Measurements from ENCODE around the gene ADAMTS1.

ADAMTS1 gene

DNA sequence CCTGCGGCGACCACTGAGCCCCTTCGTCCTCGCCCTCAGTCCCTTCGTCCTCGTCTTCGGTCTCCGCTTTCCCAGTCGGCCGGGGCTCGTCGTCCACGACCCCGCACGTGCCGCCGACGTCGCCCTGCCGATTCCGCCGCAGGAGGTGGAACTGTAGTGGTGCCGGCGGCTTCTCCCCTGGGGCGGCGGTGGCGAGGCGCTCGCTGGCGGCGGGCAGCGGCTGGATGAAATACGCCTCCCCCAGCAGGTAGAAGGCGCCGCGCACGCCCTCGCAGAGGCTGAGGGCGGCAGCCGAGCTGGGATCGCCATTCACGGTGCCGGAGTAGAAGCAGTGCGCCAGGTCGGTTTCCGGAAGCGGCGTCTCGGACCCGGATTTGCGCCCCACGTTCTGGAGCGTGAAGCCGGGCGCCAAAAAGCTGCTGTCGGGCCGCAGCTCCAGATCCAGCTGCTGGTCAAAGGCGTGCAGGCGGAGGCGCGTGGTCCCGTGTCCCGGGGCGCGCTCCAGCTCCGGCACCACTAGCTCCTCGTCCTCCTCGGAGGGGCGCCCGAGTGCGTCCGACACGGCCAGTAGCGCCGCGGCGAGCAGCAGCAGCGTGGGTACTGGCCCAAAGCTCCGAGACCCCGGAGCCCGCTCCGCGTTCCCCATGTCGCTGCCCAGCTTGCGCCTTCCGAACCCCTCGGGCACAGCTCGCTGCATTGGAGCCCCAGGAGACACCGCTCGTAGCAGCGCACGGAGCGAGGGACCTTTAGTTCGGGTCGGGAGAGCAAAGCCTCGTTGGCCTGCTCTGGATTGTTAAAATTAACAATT, 747 bp downstream of the ADAMTS1 start:
- peak; percentile 77 for DNase-seq (ENCODE audit: low spot score)

DNA sequence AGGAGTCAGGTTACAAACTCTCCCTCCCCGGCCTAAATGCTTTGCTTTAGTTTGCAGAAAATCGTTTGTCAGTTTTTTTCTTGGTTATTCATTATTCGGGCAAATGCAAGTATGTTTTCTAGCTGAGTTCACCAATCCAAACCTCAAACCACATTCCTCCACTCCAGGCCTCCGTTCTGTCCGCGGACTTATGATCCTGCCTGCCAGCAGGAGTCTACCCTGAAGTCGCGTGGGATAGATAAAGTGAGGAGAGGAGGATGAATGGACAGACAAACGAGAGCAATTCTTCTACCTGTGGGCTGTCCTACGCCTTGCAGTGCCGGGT, 1.3 kb downstream of the ADAMTS1 start:
- DNase-seq (ENCODE audit: low spot score), result no peak

DNA sequence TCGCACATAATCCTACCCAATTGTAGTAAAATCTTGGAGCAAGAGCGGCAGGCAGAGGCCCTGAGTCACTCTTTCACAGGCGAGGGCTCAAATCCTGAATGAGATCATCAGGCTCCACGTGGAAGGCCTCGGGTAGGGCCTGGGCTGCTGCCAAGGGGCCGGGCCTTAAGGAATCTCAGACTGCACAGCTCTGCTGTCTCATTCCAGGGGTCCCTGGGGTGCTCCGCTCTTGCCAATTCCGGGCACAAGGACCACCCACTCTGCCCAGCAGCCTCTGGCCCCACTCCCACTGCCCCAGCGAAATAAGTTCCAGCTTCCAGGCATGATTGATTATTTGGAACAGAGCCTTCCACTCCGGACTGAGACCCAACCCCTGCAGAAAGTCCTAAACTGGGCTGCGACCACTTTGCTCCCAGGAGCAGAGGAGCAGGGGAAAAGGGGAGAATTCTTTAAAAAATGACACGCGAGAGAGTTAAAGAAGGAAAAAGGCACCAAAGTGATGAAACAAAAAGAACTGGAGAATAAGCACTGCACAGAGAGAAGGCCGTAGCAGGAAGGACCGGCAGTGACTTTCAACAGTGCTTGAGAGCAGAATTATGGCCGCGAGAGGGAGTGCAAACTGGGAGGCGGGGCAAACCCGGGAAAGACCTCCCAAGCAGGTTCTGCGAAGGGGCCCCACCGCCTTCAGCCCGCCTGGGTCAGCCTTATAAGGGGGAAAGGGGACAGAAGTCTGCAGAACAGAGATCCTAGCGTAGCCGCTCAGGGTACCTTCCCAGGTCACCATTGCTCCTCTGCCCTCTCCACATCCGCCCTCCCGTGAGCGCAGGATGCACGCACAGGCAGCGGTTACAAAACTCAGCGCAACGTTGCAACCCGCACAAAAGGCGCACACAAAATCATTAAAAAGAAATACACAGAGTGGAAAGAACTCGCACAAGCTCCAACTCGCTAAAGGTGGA, 2.0 kb downstream of the ADAMTS1 start:
- DNase-seq (ENCODE audit: low spot score), result peak; percentile 85

DNA sequence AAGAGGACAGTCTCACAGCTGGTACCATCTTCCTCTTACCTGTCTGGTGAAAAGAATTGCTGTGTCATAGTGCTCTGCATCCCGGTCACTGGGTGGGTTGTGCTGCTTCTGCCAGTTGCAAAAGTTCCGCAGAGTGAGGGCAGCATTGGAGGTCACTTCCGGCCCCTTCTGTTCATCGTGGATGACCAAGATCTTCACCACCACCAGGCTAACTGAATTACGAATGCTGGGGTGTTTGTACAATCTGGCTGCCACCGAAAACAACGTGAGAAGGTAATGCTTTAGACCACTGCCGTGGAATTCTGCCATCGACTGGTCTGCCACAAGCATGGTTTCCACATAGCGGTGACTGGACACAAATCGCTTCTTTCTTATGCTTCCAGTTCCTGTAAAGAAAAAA, 2.9 kb downstream of the ADAMTS1 start:
- no peak for DNase-seq (ENCODE audit: low spot score)

DNA sequence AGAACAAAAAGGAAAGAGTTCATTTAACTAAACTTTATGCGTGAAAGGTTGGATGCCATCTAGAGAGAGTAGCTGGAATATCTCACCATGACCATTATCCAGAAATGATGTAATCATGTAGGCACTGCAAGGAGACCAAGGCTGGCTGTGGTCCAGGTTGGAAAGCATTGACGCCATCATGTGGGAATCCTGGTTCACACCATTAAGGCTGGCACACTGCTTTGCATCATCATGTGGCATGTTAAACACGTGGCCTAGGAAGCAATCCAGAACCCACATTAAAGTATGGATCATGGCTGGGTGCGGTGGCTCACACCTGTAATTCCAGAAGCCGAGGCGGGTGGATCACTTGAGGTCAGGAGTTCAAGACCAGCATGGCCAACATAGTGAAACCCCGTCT, 4.3 kb downstream of the ADAMTS1 start:
- no peak for DNase-seq (ENCODE audit: low spot score)

DNA sequence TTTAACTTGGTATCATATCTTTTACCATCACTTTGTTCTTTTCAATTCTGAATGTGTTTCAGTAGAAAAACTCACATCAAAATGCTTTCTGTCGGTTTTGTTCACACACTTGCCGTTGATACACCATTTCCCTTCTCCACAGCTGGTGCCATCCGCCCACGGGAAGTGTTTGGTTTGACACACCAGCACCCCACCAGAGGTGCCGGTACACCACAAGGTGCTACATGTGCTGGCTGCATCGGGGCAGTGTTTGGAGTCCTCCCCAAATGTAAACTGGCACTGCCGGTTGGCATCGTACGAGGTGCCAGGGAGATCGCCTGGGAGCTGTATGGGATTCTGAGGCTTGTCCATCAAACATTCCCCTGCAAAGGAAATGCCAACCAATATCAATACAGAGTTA, 5.0 kb downstream of the ADAMTS1 start:
- DNase-seq (ENCODE audit: low spot score), result no peak

DNA sequence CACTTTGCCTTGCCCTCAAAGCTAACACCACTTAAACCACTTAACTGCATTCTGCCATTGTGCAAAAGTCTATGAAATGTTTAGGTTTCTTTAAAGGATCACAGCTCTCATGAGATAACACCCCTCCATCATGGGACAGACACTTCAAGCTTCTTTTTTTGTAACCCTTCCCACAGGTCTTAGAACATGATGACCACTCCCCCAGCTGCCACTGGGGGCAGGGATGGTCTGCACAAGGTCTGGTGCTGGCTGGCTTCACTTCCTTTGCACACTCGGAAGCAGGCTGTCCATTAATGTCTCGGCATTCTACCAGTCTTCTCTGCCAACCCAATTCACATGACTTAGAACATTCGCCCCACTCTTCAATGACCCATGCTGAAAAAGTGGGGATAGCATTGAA, 7.7 kb downstream of the ADAMTS1 start:
- no peak for DNase-seq (ENCODE audit: low spot score)

DNA sequence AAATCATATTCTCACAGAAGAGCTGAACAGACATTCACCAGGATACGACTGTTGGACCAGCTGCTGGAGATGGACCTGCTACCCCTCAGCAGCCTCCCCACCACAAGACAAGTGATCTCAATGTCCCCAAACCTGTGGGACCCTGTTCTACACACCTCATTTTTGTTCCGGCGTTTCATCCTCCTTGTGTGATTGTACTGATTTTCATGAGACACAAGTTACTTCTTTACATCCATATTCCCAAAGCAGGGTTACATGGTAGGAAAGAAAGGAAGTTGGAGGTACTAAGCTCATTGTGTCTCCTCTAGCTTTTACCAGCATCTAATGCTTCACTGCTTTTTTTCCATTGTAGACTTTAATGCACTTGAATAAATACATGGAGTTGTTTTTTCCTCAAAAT, 8.7 kb downstream of the ADAMTS1 start:
- no peak for DNase-seq (ENCODE audit: low spot score)

DNA sequence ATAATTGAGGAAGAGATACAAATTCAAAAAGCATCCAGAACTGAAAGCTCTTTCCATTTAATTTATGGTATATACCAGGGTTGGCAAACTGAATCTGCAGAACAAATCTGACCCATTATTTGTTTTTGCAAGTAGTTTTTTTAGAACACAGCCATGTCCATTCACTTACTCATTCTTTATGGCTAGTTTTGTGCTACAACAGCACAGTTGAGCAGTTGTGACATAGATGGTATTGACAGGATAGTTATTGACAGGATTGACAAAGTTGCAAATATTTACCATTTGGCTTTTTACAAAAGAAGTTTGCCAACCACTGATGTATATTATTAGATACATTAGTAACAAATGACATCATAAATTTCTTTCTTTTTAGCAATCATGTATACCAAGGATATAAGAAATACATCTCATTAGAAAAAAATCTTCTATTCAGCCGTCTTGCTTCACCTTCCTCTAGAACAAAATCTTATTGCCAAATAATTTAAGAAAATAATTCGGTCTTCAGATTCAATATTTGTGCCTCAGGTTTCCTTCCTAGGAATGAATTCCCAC, 9.4 kb downstream of the ADAMTS1 start:
- DNase-seq (ENCODE audit: low spot score), result no peak

DNA sequence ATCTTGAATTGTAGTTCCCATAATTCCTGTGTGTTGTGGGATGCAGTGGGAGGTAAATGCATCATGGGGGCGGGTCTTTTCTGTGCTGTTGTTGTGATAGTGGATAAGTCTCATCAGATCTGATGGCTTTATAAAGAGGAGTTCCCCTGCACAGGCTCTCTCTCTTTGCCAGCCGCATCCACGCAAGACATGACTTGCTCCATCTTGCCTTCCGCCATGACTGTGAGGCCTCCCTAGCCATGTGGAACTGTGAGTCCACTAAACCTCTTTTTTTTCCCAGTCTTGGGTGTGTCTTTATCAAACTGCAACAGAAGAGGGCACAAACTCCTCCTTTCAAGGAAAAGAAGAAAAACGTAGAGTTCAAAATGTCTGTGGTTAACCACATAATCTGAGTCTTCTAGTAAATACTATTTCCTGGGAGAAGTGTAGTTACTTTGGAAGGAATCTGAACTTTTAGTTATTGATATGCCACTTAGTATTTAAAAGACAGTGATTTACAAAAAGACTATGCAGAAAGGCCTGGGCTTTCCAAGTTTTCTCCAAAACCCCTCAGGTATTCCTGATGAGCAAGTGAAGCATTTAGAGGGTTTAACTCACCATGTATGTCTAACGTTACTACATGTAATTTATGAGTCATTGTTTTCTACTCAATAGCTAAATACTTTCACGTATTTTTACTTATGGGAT, 10.0 kb downstream of the ADAMTS1 start:
- DNase-seq (ENCODE audit: low spot score), result no peak

DNA sequence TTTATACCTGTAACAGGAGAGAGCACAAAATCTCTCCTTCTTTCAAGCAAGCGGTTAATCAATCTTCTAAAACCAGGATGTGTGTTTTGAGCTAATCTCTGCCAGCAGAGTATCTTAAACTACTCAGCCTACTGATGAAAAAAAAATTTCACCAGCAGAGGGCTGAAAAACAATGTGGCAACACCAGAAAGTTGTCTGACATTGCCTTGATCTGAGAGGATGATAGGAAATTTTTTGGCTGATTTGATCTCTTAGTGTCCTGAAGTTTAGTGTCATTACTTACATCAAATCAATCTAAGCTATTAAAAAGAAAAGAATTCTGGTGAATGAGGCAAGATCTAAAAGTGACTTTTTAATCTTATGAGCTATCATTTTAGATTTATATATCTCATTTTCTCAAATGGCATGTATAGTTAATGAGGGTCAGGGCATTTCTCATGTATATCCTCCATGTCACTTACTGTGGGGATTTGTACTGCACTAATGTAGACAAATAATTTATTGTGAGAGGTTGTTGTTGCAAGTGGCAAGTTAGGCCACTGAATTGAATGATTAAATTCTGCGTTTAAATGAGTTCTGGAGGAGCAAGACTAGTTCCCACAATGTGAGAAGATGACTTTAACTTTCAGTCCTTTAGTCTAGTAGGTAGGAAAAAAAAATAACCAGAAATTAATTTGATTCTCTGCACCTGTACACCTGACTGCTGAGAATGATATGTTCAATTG, 10.9 kb downstream of the ADAMTS1 start:
- DNase-seq (ENCODE audit: low spot score), result no peak

DNA sequence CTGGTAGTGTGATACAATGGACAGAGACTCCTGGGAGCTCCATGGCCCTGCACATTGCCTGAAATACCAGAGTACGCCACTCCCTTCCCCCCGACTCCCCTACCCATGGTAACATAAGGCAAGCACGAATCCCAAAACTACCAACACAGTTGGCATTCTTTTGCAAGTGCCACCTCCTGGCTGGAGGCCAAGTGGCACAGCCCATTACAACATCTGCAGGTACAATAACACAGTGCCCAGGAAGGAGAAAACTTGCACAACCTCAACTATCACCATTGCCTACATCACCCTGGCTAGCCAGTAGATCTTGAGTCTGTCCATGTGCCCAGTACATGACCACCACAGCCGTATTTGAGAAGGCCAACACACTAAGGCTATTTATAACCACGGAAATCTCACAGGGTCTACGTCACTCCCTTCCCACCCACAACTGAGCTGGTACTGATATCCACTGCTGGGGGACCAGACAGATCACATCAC, 11.7 kb downstream of the ADAMTS1 start:
- no peak for DNase-seq (ENCODE audit: low spot score)

DNA sequence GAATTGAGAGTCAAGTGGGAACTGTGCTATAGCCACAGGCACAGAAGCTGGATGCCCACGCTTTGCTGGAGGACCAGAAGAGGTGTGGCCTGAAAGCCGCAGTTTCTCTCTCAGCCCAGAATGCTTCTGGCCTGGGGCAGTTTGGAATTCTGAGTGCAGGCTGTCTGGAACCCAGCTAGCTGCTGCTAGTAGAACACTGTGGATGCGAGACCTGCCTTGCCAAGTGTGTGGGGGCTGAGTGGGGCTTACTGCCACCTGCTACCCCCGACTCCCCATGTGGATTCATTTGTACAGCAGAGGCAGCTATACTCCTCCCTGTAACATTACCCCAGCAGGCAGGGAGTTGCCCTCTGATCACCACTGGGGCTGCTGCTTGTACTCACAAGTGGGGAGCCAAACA, 12.2 kb downstream of the ADAMTS1 start:
- DNase-seq (ENCODE audit: low spot score), result no peak

DNA sequence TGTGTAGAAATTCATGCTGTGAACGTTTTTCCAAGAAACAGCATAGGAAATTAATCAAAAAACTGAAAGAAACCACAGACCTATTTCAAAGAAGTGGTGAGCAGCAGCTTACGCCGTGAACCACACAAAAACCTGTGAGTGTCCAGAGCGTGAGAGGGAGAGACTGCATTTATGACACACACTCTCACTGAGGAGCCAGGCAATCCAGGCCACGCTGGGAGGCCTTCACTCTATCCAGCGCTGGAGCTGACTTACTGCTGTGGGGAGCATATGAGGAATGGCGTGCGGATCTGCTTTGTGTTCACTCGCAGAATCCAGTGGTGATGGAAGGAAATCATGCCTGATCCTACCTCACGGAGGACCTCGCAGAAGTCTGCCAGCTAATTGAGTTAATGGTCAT, 12.7 kb downstream of the ADAMTS1 start:
- no peak for DNase-seq (ENCODE audit: low spot score)

DNA sequence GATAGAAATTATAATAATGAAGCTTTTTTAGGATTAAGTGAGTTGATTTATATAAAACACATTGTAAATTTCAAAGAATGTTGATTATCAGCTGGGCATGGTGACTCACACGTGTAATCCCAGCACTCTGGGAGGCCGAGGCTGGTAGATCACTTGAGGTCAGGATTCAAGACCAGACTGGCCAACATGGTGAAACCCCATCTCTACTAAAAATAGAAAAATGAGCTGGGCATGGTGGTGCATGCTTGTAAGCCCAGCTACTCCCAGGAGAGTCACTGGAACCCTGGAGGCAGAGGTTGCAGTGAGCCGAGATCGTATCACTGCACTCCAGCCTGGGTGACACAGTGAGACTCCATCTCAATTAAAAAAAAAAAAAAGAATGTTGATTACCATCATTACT, 18.4 kb downstream of the ADAMTS1 start:
- DNase-seq (ENCODE audit: low spot score), result no peak

DNA sequence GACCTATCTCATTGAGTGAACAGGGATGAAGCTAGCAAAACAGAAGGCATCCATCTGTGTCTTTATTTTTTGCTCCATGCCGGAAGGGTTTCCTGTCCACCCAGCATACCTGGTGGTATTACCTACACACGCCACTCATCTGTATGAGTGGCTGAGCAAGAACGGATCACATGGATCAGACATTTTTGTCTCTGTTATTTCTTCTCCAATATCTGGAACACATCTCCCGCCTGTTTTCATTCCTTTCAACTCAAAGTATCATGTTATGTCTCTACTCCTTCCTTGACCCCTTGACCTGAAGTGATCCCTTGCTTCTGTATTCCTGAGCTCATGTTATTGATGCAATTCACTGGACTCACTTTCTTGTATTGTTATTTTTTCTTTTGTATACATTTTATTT, 24.7 kb downstream of the ADAMTS1 start:
- DNase-seq (ENCODE audit: low spot score), result no peak

DNA sequence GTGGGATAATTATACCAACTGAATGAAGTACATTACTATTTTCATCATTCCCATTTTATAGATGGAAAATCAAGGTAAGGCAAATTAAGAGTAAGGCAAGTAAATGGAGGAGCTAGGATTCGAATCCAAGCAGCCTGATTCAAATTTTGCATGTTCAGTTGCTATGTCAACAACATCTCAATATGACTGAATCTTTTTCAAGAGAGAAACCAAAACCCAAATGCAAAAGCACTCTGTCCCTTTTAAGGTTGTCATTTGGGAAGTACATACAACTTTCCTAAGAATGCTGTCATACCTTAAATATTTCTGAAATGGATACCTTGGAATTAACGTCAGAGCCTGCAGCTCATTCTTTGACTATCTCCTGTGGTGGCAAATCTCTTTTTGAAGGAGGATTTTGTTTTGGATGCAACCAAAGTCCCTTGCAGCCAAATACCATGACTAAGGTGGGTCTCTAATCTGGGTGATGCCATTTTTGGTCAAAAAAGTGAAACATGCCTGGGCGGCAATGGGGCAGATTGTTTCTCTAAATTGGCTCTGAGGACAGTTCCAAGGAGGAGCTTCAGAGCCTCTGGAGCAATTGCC, 25.4 kb downstream of the ADAMTS1 start:
- DNase-seq (ENCODE audit: low spot score), result no peak

DNA sequence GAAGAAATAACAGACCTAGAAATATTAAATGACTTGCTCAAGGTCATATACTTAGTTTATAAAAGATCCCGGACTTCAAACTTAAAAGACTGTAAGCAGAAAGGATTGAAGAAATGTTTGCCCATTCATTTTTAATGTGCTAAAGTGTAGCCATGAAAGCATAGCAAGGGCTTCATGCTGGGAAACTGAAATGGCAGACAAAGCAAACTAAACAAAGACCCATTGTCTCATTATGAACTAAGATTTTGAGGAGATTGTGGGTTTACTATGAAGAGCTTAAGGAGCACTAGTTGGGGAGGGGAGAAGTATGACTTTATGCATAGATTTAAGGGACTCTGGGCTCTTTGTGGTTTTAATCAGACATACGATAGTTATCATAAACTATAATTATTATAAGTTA, 26.3 kb downstream of the ADAMTS1 start:
- no peak for DNase-seq (ENCODE audit: low spot score)

DNA sequence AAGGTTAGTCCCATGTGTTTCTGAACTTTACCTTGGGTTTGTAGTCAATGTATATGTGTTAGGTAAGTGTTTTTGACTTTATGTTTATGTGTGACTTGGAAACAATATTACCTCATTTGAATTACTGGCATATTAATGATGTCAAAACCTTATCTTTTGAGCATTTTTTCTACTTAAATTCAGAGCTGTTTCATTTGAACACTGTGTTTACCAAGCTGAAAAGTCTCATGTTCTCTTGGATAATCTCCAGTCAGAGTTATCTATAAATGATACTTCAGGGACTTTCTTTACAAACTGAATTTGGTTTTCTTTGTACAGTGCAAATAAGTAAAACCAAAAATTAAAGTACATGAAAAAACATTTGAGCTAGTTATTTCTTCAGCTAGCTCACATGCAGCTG, 30.0 kb downstream of the ADAMTS1 start:
- DNase-seq (ENCODE audit: low spot score), result no peak

DNA sequence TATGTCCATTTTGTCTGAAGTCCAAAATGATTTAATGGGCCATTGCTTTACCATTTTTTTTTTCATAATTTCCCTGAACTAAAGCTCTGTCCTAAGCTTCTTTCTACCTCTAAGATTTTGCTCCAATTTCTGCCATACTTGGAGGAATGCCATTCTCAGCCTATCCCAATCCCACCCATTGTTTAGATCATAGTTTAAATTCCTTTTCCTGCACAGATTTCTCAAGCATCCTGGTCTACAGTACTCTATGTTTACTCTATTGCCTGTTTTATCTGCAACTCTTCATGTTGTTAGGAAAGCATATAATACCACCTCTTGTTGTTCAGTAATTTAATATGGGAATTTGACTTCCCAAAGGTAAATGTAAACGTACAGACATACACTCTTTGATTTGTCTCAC, 30.8 kb downstream of the ADAMTS1 start:
- DNase-seq (ENCODE audit: low spot score), result no peak

DNA sequence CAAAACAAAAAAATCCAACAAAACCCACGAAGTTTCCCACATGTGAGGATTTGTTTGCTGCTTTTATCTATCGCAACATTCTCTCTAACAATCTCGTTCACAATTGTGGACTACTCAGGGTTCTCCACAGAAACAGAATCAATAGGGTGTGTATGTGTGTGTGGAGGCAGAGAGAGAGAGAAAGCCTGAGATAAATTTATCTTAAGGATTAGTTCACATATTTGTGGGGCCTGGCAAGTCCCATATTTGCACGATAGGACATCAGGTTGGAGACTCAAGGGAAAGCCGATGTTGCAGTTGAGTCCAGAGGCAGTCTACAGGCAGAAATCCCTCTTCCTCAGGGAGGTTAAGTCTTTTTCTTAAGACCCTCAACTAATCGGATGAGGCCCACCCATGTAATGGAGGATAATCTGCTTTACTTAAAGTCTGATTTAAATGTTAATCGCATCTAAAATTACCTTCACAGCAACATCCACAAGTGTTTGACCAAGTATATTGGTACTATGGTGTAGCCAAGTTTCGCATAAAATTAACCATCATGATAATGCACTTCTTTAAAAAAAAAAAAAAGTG, 31.7 kb downstream of the ADAMTS1 start:
- DNase-seq (ENCODE audit: low spot score), result no peak
